Activated CD8-positive, alpha-beta memory T cell treated with anti-CD3 and anti-CD28 coated beads, Interleukin-2, amount 50 U/mL, for 24 hours (primary cell): Measurements from ENCODE around the gene INVS.

ENCODE experiments used
- DNase-seq: peaks from one replicate; pipeline ENCODE4 v3.0.0-alpha.2; 2020; ENCODE audit errors: extremely low read depth

INVS gene

GRCh38 chr9:100277166-100277979, 178.3 kb downstream of the INVS start:
- DNase-seq = no peak

GRCh38 chr9:100281066-100281465, 182.0 kb downstream of the INVS start:
- no peak for DNase-seq

- DNase-seq = no peak
Measured at GRCh38 chr9:100281676-100282387, 182.8 kb downstream of the INVS start.

- no peak for DNase-seq
Measured at GRCh38 chr9:100282388-100282719, 183.3 kb downstream of the INVS start.

GRCh38 chr9:100284247-100284646, 185.2 kb downstream of the INVS start:
- DNase-seq = no peak

- no peak for DNase-seq
Measured at GRCh38 chr9:100285080-100285479, 186.0 kb downstream of the INVS start.

GRCh38 chr9:100285601-100286000, 186.6 kb downstream of the INVS start:
- DNase-seq = no peak

GRCh38 chr9:100286257-100286656, 187.2 kb downstream of the INVS start:
- DNase-seq = no peak

GRCh38 chr9:100287186-100287585, 188.1 kb downstream of the INVS start:
- no peak for DNase-seq

- DNase-seq = no peak
Measured at GRCh38 chr9:100290714-100291113, 191.7 kb downstream of the INVS start.

- no peak for DNase-seq
Measured at GRCh38 chr9:100292414-100292813, 193.4 kb downstream of the INVS start.

GRCh38 chr9:100294341-100294740, 195.3 kb downstream of the INVS start:
- no peak for DNase-seq

- no peak for DNase-seq
Measured at GRCh38 chr9:100294806-100295205, 195.8 kb downstream of the INVS start.

GRCh38 chr9:100295240-100295639, 196.2 kb downstream of the INVS start:
- DNase-seq = no peak

- no peak for DNase-seq
Measured at GRCh38 chr9:100296407-100296806, 197.4 kb downstream of the INVS start.

GRCh38 chr9:100298378-100298777, 199.3 kb downstream of the INVS start:
- DNase-seq = no peak

- no peak for DNase-seq
Measured at GRCh38 chr9:100303747-100304146, 204.7 kb downstream of the INVS start.

- DNase-seq = no peak
Measured at GRCh38 chr9:100306283-100306682, 207.2 kb downstream of the INVS start.

GRCh38 chr9:100307080-100307479, 208.0 kb downstream of the INVS start:
- DNase-seq = no peak

- DNase-seq = no peak
Measured at GRCh38 chr9:100308965-100309564, 210.0 kb downstream of the INVS start.

GRCh38 chr9:100309992-100310391, 210.9 kb downstream of the INVS start:
- no peak for DNase-seq

GRCh38 chr9:100315561-100315960, 216.5 kb downstream of the INVS start:
- DNase-seq = no peak

- no peak for DNase-seq
Measured at GRCh38 chr9:100317706-100318105, 218.7 kb downstream of the INVS start.
